COLO829 (cell line): Measurements from ENCODE around the gene ENTHD1.
"Not testable (repeated sequence)": the region's sequence is repeated elsewhere in the genome, so short reads cannot be mapped to it uniquely, and the experiment has no call there.

Source experiments
- DNase-seq: peaks from one replicate; pipeline ENCODE4 v3.0.0; 2012; ENCODE audit warnings: low spot score

ENTHD1 gene

DNA sequence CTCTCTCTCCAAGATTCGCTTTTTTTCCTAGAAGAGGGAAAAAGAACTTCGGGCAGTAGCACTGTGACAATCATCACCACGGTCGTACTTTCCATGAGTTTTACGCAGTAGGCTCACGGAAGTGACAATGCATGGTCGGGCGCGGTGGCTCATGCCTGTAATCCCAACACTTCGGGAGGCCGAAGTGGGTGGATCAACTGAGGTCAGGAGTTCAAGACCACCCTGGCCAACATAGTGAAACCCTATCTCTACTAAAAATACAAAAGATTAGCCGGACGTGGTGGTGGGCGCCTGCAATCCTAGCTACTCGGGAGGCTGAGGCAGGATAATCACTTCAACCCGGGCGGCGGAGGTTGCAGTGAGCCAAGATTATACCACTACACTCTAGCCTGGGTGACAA, 30.7 kb upstream of the ENTHD1 start:
- no peak for DNase-seq

DNA sequence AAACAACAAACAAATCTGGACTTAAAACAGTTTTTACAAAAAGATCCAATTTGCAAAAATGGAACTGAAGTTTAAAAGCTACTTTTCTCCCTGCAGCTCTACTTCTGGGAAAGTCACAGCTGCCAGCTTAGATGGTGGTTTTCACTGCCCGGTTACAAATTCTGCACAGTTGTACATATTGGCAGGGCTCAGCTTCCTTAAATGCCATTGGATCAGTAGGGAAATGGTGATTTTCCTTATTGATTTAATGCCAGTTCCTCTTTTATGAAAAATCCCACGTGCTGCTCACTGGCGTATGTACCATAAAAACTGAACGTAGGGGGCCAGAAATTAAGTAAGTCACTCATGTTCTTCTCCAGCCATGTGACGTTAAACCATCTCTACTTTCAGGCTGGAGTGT, 30.1 kb upstream of the ENTHD1 start:
- DNase-seq = no peak

DNA sequence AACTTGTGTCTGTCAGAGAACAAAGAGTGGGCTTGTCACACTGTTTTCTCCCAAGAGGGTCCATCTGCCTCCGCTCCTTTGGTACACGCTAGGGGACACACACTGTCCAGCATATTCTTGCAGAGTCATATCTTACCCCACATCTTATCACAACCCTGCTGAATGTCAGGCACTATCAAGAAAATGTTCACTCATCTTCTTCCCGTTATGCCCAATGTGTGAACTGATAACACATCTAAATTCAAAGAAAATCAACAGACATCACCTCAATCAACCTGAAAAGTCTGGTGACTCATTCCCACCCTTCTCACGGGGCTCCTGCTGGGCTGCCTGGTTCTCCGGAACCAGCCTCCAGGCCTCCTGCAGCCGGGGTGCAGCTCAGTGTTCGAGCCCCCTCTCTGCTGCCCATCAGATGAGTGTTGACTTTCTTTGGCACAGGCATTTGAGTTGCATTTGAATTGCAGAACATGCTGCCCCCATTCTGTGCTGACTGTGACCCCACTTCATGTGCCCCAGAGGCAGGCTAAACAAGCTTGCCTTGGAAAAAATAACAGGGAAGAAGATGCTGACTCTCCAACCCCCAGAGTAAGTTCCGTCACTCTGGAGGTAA, 26.7 kb upstream of the ENTHD1 start:
- DNase-seq = no peak

DNA sequence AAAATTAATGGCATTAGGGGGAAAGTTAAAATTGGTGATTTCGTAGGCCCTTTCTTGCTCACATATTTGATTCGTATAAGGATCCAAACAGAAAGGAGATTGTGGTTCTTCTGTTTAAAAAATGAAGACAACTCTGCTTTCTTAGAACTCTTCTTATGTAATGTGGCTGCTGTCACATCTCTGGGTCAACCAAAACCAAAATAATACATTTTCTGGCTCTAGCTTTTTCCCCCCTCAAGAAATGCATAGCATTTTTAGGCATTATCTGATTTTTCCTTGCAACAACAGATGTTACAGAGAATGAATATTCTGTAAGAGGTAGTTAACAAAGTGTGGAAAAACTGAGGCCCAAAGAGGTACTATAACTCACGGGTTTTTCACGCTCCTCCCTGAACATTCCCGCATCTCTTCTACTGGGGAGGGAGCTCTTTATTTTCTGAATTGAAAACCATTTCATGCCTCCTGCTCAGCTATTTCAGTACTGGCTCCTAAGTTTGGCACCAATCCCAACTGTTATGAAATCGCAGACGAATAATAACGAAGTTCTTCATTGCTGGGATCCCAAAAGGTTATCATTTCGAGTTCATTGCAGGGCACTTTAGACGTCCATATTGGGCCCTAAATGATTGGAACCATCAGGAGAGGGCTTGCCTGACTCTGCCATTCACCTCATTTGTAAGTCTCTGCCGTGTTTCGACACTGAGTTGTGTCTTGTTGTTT, 24.4 kb upstream of the ENTHD1 start:
- no peak for DNase-seq

DNA sequence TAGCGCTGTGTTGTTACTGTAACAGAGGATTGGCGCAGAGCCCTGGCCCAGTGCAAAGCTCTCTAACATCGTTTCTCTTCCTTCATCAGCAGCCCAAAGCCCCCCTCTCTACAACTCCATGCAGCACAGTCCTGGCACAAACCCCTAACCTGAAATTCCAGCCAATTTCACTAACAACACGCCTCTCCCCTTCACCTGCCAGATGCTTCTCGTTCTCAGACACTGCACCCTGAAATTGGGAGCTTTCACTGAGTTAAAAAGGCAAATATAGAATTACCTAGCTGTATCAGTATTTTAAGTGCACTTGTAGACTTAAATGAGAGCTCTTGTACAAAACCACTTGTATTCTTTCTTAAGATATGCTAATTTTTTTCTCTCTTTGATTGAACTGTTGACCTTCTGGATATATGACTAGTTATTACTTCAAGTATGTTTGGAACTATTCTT, 23.7 kb upstream of the ENTHD1 start:
- no peak for DNase-seq

DNA sequence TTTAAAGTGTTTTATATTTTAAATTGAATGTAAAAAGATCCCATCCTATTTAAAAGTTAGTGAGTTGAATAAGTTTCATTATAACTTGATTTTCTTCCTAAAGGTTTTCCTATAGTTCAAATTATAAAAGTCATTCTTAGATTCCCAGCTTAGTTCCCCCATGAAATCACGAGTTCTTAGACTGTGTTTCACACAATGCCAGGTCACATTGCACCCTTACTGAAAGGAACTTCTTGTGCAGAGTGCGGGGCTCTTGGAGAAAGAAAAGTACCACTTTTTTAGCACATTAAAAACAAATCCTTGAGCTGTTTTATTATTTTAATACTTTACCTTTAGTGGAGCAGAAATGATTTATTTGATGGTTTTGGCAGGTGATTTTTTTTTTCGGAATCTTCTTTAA, 22.9 kb upstream of the ENTHD1 start:
- no peak for DNase-seq

DNA sequence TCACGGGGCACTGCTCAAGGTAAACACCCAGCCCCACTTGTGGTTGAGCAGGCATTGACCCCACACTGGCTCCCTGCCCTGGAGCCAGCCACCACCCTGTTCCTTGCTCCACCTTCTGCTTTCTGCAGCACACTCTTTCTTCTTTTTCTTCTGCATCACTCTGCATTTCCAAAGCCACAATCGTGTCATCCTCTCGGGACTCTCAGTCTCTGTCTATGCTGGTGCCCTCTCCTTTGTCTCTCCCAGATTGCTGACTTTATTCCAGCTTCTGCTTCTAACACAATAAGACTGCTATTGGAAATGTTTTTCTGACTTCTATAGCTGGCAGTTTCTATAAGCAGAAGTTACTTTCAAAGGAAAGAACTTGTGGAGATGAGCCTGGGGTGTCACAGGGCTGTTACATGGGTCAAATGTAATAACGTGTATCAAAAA, 21.8 kb upstream of the ENTHD1 start:
- DNase-seq = no peak

DNA sequence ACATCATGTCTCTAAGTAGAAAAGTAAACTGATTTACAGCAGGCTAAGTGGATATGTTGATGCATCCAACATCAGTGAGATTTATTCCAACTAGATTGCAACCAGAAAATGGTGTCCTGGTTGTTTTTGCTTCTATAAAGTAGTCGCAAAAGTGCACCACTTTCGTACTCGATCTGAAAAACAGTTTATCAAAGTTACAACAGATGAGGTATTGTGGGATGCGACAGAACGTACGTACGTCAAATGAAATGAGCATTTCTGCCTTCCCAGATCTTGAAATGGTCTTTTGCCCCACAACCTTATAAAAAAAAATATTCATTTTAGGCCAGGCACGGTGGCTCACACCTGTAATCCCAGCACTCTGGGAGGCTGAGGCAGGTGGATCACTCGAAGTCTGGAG, 21.0 kb upstream of the ENTHD1 start:
- no peak for DNase-seq

DNA sequence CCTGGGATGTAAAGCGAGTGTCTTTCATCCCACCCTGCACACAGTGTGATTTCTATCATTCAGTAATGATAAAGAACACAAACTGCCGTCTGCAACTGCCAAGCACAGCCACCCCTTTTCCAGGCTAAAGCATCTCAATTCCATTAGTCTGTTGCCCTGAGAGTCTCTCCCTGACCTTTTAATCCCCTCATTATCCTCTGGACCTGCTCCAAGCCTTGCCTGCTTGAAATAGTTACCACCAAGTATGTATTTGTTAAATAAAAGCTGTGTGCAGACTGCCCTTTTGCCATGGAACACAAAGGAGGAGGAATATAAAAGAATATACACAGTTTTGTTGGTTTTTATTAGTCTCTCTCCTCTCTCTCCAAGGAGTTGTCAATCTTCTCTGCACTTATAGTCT, 20.3 kb upstream of the ENTHD1 start:
- DNase-seq = peak; percentile 23

DNA sequence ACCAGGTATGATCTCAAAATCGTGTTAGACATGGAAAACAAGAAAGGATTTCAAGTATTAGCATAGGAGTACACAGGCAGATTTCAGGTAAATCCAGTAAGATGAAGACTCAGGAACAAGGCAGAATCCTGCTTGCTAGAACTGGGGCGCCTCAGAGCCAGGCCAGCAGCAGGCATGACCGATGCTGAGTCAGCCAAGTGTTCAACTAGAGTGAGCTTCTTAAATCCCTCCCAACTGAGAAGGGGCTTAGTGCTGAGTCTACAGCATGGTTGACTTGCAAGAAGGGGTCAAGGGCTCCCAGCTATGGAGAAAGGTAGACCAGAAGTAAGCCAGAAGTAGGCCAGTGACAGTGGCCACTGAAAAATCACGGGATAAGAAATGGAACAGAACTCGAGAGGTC, 19.8 kb upstream of the ENTHD1 start:
- no peak for DNase-seq

DNA sequence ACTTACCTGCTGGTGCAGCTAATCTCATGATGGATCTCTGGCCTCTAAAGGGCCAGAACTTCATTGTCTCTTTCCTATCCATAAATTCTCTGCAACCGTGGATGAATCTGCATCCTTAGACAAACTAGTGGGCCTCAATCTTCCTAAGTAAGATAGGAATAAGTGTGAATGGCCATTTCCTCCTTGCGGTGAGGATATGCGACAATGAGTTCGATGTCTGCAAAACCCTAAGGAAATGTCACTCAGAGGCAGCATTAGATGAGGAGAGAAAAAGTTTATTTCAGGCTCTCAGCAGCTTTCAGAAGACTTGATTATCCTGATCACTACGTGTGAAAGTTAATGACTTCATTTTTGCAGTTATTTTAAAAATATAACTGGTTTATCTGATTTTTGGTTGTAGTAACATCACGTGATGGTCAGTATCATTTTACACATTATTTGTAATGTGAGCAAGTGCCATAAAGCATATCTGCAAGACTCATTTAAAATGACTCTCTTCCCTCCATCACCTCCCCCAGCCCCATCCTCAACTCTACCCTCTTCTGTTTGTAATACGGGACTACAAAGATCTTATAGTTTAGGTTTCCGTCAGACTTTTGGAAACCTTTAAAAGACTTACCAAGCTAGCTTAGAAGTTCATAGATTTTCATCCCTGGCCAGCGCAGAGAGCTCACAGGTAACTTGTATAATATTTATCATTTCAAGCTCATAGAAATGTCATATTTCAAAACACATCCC, 17.5 kb upstream of the ENTHD1 start:
- no peak for DNase-seq

DNA sequence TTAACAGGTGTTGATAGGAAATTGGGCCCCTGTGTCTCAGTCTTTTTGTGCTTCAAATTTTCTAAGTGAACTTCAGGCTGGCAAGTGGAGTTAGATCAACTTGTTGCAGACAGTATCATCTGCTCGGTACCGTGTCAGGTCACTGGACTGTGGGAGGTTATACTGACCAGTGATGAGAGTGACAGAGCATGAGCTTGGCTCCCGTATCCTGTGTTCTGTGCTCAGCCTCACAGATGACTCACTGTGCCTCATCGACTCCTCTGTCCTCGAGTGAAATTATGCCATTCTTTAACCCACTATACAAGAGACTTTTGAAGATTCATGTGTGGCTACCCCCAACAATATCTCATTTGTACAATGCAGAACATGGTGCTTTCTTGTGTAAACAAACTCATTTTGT, 15.2 kb upstream of the ENTHD1 start:
- peak; percentile 86 for DNase-seq

DNA sequence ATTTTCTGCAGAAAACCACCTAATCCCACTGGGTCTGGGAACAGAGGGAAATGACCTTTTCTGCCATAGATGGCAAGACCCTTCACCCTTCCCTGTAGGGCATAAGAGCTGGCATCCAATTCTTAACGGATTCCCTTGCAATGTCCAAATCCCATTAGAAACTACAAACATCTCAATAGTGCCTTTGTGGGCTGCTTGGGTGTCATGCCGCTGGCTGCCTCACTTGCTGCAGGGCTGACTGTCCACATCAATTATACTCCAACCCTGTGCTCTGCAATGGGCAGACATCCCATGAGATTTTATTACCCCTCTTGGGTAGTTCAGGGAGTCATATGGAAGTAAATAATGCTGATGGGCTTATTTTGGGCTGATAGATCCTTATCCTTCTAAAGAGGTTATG, 14.6 kb upstream of the ENTHD1 start:
- DNase-seq = peak; percentile 71

DNA sequence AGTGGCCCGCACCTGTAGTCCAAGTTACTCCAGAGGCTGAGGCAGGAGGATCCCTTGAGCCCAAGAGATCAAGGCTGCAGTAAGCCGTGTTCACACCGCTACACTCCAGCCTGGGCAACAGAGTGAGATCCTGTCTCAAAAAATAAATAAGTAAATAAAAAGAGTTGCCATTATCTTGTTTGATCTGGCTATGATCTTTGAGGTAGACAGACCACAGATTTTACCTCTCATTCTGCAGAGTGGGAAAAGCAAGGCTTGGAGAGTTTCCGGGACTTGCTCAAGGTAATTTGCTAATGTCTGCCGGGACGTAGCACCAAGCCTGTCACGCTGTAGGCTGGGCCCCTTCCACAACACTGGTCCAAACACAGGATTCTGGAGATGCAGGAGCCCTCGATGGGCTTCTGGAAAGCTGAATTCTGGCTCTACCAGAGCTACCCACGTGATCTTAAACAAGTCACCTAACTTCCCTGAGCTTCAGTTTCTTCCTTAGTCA, 14.1 kb upstream of the ENTHD1 start:
- DNase-seq = no peak

DNA sequence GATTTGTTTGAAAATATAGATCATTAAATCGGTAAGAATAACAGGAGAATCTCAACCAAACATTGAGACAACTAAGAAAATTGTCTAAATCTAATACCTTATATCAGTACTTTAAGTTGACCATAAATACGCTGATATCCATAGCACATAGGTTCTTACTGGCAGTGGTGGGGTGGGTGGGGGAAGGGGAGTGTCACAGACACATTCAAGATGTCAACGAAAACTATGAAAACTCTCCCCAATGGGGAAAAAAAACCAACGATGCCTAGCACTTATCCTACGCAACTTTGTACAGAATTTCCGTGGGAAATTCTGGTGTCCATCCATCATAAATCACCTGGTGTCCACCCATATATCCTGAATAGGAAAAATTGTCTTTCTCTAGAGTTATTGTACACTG, 13.5 kb upstream of the ENTHD1 start:
- DNase-seq = no peak

DNA sequence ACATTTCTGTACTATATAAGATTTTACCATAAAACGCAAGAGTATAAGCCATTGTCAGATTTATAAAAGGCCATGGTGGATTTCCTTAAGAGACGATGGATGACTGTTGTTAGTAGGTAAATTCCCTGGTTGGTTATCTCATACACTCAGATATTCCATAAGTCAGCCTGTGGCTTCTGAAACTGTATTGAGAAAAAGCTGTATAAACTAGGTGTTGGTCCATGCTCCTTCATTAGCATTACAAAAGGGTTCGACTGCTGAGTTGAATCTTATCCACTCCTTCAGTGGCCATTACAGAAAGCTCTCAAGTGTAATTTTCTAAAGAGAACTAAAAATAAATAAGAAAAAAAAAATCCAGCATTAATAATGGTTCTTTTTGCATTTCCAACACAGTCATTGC, 12.6 kb upstream of the ENTHD1 start:
- DNase-seq = no peak

DNA sequence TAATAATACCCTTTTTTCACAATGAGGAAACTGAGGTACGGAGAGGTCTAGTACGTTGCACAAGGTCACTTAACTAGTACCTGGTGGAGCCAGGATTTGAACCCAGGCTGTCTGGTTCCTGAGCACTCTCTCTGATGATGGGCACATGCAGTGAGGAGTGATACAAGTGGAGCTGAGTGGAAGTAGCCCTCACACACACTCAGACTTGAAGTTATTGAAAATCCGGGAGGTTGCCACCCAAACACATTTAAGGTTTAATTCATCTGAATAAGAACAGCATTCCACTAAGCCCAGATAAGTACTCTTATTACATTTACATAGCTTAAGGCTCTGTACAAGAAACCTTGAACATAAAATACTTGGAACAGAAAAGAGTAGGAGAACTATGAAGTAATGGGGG, 12.1 kb upstream of the ENTHD1 start:
- DNase-seq = no peak

DNA sequence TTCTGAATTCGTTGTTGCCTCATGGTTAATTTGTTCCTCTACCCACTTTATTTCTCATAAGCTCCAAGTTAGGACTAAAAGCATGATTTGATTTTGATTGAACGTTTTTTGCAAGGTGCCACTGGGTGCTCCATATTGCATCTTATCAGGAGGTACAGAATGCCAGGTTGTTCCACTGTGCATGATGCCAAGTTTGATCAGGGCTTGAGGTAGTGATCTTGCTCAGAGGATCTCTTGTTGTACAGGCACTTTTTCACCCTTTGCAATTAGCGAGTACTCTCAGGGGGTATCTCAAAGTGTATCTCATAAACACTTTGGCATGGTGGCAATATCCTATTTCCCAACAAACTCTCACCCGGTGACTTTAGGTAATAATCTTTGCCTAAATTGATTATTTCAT, 11.3 kb upstream of the ENTHD1 start:
- DNase-seq = no peak

DNA sequence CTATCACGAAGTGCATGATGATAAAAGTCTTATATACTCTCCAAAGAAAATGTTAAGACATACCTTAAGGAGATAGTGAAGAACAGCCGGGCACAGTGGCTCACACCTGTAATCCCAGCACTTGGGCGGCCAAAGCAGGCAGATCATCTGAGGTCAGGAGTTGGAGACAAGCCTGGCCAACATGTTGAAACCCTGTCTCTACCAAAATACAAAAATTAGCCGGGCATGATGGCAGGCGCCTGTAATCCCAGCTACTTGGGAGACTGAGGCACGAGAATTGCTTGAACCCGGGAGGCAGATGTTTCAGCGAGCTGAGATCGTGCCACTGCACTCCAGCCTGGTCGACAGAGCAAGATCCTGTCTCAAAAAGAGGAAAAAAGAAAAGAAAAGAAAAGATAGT, 10.5 kb upstream of the ENTHD1 start:
- DNase-seq = not testable (repeated sequence)

DNA sequence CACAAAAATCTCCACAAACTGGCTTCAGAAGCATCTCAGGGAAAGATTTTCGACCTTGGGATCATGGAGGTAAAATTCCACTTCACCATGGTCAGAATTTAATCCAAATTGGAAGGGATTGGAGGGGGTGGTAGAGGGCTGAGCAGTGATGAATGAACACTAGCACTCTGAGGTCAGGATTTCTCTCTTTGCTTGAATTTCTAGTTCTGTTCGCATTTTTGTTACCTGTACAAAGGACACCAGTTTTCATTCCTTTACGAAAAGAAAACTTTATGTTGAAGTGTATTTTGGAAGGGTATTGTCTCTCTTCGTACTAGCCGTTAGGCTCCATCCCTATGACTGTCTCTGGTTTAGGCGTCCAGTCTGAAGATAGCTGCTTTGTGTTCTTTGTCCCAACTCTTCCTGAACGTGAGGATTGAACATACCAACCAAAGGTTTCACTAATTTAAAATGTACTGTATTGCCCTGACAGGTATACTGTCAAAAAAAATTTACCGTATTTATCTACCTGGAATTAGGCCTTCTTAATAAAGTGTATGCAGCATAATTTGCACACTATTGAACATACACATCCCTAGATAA, 8.1 kb upstream of the ENTHD1 start:
- DNase-seq = no peak

DNA sequence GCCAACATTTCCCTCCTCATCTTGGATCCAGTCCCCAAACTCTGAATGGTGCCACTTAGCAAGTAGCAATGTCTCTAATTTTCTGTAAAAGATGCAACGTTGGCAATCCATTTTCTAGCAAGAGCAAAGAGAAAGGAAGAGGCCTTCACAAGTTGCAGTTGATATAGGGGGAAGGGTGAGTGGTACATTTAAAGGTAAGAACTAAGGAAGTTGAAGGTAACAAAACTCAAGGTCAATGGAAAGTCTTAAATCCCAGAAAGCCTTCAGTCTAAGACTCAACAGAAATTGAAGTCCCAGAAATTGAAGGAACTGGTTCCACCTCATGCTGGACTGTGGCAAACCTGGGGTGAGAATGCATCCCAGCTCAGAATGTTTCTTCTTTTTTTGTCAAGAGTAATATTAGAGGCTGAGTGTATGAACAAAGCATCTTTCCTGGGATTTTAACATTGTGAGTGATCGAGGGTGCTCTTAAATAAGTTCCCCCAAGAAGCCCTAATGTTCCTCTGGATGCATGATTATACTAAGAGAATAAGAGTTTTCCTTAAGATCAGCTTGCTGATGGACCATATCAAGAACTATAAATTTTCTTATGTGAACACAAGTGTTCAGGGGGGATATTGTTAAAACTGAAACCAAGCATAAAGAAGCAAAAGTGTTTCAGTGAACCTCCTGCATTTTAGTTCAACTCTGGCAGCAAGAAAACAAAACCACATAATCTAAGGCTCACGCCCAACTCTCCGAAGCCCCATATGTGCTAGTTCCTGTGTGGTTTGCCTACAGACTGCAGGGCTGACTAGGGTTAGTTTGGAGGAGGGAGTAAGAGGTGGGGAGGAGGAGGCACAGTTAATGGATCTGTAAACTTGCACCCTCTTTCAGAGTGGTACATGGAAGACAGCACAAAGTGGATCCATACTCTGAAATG, 7.0 kb upstream of the ENTHD1 start, which contains the start of gene GRAP2:
TSS of gene GRAP2 (plus strand) at position 779 of the 922 bp plus-strand sequence. CDS start 46,023 bp downstream, outside the sequence.
- DNase-seq = no peak

DNA sequence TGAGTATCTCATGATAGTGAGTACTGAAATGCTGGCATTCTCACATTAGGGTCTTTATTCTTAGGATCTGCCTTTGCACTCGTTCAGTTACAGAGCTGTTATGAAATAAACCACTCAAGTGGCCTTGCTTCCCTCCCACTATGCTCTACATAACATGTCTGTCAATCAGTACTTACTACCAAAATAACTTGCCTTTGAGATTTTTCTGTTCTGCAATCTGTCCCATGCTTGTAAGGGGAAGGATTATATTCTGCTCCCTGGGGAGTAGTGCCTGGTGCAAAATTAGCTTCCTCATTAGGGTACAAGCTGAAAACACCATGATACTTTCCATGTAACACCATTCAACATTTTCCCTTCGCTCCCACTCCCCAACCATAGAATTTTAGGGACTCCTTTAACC, 5.4 kb upstream of the ENTHD1 start:
- DNase-seq = no peak
